ENCODE measurements around the gene SYT17.

The SYT17 gene

GRCh38 chr16:19167710-19168370 is at the start of gene SYT17:
Gene SYT17 (plus strand): TSS chr16:19168240. CDS start chr16:19168647, 407 bp downstream.
- no peak for DNase-seq

- DNase-seq, result no peak
These were observed 49.1 kb upstream of the SYT17 start for GRCh38 chr16:19118938-19119431.

GRCh38 chr16:19119564-19119963 is 48.5 kb upstream of the SYT17 start:
- no peak for DNase-seq

GRCh38 chr16:19123535-19124178 is 44.4 kb upstream of the SYT17 start:
- no peak for DNase-seq

- DNase-seq, result no peak
These were observed 41.7 kb upstream of the SYT17 start for GRCh38 chr16:19126300-19126699.

- no peak for DNase-seq
These were observed 40.8 kb upstream of the SYT17 start for GRCh38 chr16:19127205-19127604.

- DNase-seq, result no peak
These were observed 40.3 kb upstream of the SYT17 start for GRCh38 chr16:19127674-19128131.

- DNase-seq, result no peak
These were observed 39.4 kb upstream of the SYT17 start for GRCh38 chr16:19128454-19129200.

- no peak for DNase-seq
These were observed 37.7 kb upstream of the SYT17 start for GRCh38 chr16:19130385-19130784.

- no peak for DNase-seq
These were observed 36.9 kb upstream of the SYT17 start for GRCh38 chr16:19130852-19131824.

- no peak for DNase-seq
These were observed 36.2 kb upstream of the SYT17 start for GRCh38 chr16:19131825-19132218.

- DNase-seq, result no peak
These were observed 35.8 kb upstream of the SYT17 start for GRCh38 chr16:19132255-19132654.

GRCh38 chr16:19132898-19133297 is 35.1 kb upstream of the SYT17 start:
- no peak for DNase-seq

GRCh38 chr16:19133600-19133999 is 34.4 kb upstream of the SYT17 start:
- no peak for DNase-seq

- no peak for DNase-seq
These were observed 32.7 kb upstream of the SYT17 start for GRCh38 chr16:19135201-19135842.

- DNase-seq, result no peak
These were observed 32.1 kb upstream of the SYT17 start for GRCh38 chr16:19135896-19136438.

GRCh38 chr16:19136549-19137196 is 31.4 kb upstream of the SYT17 start:
- no peak for DNase-seq

- no peak for DNase-seq
These were observed 30.6 kb upstream of the SYT17 start for GRCh38 chr16:19137201-19138128.

GRCh38 chr16:19138601-19139000 is 29.4 kb upstream of the SYT17 start:
- no peak for DNase-seq

Data from cerebellar nuclear complex (tissue), 1 donor.